Transverse colon (tissue), 4 donors: ENCODE data around the gene LDB2. TPM values are rescaled to one million over a fixed set of nuclear protein-coding genes. Genes with fewer than 3 reads are reported as not detected.

Experiments
- DNase-seq: peaks from one replicate; pipeline ENCODE4 v3.0.0-alpha.2; 2019
- H3K27ac ChIP-seq, 4 donors: fragments of 200-600 bp; sonication (generic); 2 replicates each; pipeline ENCODE4 v1.5.1; 2016 to 2018; ENCODE audit warnings: inconsistent platforms in 4 of 4
- H3K27me3 ChIP-seq: fragments of 200-600 bp; sonication (generic); 2 replicates; pipeline ENCODE4 v1.5.1; 2017; ENCODE audit warnings: inconsistent platforms
- H3K36me3 ChIP-seq, 4 donors: fragments of 200-600 bp; sonication (generic); 2 replicates each; pipeline ENCODE4 v1.5.1; 2017 to 2019; ENCODE audit warnings: inconsistent platforms in 4 of 4
- H3K4me1 ChIP-seq, 4 donors: fragments of 200-600 bp; sonication (generic); 2 replicates each; pipeline ENCODE4 v1.5.1; 2017 to 2020; ENCODE audit warnings: inconsistent platforms in 4 of 4
- H3K4me3 ChIP-seq, 4 donors: fragments of 200-600 bp; sonication (generic); 1 replicate in 1 of 4; 2 replicates in 3 of 4; pipeline versions ENCODE4 v1.5.1 to v1.6.1; 2017 to 2019; ENCODE audit warnings: inconsistent platforms in 4 of 4
- H3K9me3 ChIP-seq, 2 donors: fragments of 200-600 bp; sonication (generic); 2 replicates each; pipeline ENCODE4 v1.5.1; 2017 to 2019; ENCODE audit warnings: inconsistent platforms in 2 of 2
- CTCF ChIP-seq, 5 experiments: fragments of 200-600 bp in 3 of 5; fragments of 450-650 bp in 2 of 5; sonication (generic) in 3 of 5; IDR thresholded peaks; 1 replicate in 2 of 5; 2 replicates in 3 of 5; pipeline ENCODE4 v1.5.1; 2016 to 2017; ENCODE audit warnings: antibody characterized with exemption in 5 of 5, inconsistent platforms in 3 of 5, mild to moderate bottlenecking in 2 of 5, moderate library complexity in 1 of 5
- EP300 ChIP-seq: sonication (generic); formaldehyde crosslinking; IDR thresholded peaks from one replicate; pipeline ENCODE4 v1.6.1; 2017; ENCODE audit warnings: antibody characterized with exemption, low read depth
- POLR2A ChIP-seq: fragments of 450-650 bp; IDR thresholded peaks from one replicate; pipeline ENCODE4 v1.6.1; 2016; ENCODE audit warnings: antibody characterized with exemption, mild to moderate bottlenecking, moderate library complexity
- POLR2AphosphoS5 ChIP-seq, 3 donors: sonication (generic); formaldehyde crosslinking; IDR thresholded peaks; one replicate each; pipeline ENCODE4 v1.6.1; 2016; ENCODE audit warnings: antibody characterized with exemption in 3 of 3
- WGBS, 2 donors: methylation state at CpG; one replicate each; pipeline ENCODE4 v1.1.5; 2018; ENCODE audit warnings: low coverage in 1 of 2; 5-methylcytosine and 5-hydroxymethylcytosine counted together
- in situ Hi-C, 4 donors: fragments of 200-750 bp; cut with MboI; loops; one replicate each; pipeline versions ENCODE4 v1.15.0 to v1.15.1; 2017; ENCODE audit warnings: low sequenced_read_pairs in 3 of 4, low pct_ligation_motif_present in 1 of 4, low pct_unique_long_range_greater_than_20kb in 1 of 4
- intact Hi-C: fragments of 100-400 bp; cut with DNase I; formaldehyde crosslinking; loops from one replicate; pipeline ENCODE4 v1.15.1; 2023; ENCODE audit warnings: low total_unique reads
- total RNA-seq, 4 donors: library from RNA; depleted of rRNA; stranded (reverse); fragments of >200 nt; gene quantifications; one replicate each; pipeline ENCODE4 v1.1.0, GENCODE V29; 2016

LDB2 gene
- total RNA-seq, 4 donors from 2014 or later = 7.0 to 46.6 (median 8.9) TPM

- WGBS, 2 donors = 78 to 79% methylated on average over 5 of the region's 5 CpGs
- TF ChIP-seq POLR2AphosphoS5 (IDR thresholded peaks at IDR 0.05) (no peak), CTCF (IDR thresholded peaks at IDR 0.05) (no peak), EP300 (no peak), POLR2A (no peak)
- no peak overlapping the region for H3K4me3 ChIP-seq
- in situ Hi-C loops (no loop called here), intact Hi-C loops (no loop called here)
- no peaks in the 10 kb centered on the region for H3K36me3 ChIP-seq
- H3K9me3 ChIP-seq = no peaks in the 10 kb centered on the region
- no peak for DNase-seq
- H3K4me1 ChIP-seq = no peaks in the 10 kb centered on the region
- no peak overlapping the region for H3K27ac ChIP-seq
- H3K27me3 ChIP-seq = no peaks in the 10 kb centered on the region
Observed at GRCh38 chr4:16767251-16767650, 131.2 kb downstream of the LDB2 start.

- TF ChIP-seq EP300 (no peak), POLR2AphosphoS5 (IDR thresholded peaks at IDR 0.05) (no peak), CTCF (IDR thresholded peaks at IDR 0.05) (no peak), POLR2A (no peak)
- Histone ChIP-seq H3K4me3 (no peak overlapping the region), H3K27ac (no peak overlapping the region), H3K36me3 (no peaks in the 10 kb centered on the region), H3K27me3 (no peaks in the 10 kb centered on the region), H3K4me1 (no peaks in the 10 kb centered on the region), H3K9me3 (no peaks in the 10 kb centered on the region)
- whole genome bisulfite sequencing, 2 donors = 86 to 92% methylated on average over 5 of the region's 5 CpGs
- in situ Hi-C loops (no loop called here), intact Hi-C loops (no loop called here)
- no peak for DNase-seq
Observed at GRCh38 chr4:16765546-16765945, 132.9 kb downstream of the LDB2 start.

- no peaks in the 10 kb centered on the region for H3K4me1 ChIP-seq
- in situ Hi-C loops (no loop called here), intact Hi-C loops (no loop called here)
- no peaks in the 10 kb centered on the region for H3K27me3 ChIP-seq
- H3K4me3 ChIP-seq = no peak overlapping the region
- DNase-seq = no peak
- TF ChIP-seq EP300 = no peak
- no peak for TF ChIP-seq POLR2A
- no peak for TF ChIP-seq CTCF (IDR thresholded peaks at IDR 0.05)
- no peak for TF ChIP-seq POLR2AphosphoS5 (IDR thresholded peaks at IDR 0.05)
- WGBS, 2 donors = 74 to 82% methylated on average over 4 to 6 of the region's 6 CpGs
- H3K27ac ChIP-seq = no peak overlapping the region
- H3K9me3 ChIP-seq = no peaks in the 10 kb centered on the region
- H3K36me3 ChIP-seq = no peaks in the 10 kb centered on the region
Observed at GRCh38 chr4:16764622-16765021, 133.8 kb downstream of the LDB2 start.

GRCh38 chr4:16760617-16761363 is 137.7 kb downstream of the LDB2 start:
- no peak for TF ChIP-seq POLR2A
- TF ChIP-seq EP300 = no peak
- no peak for TF ChIP-seq POLR2AphosphoS5 (IDR thresholded peaks at IDR 0.05)
- TF ChIP-seq CTCF (IDR thresholded peaks at IDR 0.05) = no peak
- H3K36me3 ChIP-seq = no peaks in the 10 kb centered on the region
- no peaks in the 10 kb centered on the region for H3K4me1 ChIP-seq
- no peak for DNase-seq
- no peak overlapping the region for H3K27ac ChIP-seq
- no peaks in the 10 kb centered on the region for H3K27me3 ChIP-seq
- 46 to 51% methylated on average over 3 to 6 of the region's 6 CpGs for WGBS, 2 donors
- in situ Hi-C loops (no loop called here), intact Hi-C loops (no loop called here)
- H3K4me3 ChIP-seq = no peak overlapping the region
- H3K9me3 ChIP-seq = no peaks in the 10 kb centered on the region
